Erythroblast (primary cell): ENCODE measurements around the gene PRSS8.

ENCODE experiments used
- GATA1 ChIP-seq: IDR thresholded peaks from 2 replicates; pipeline ENCODE4 v1.6.1; 2011; ENCODE audit warnings: low read depth, mild to moderate bottlenecking, control low read depth, low read length, moderate library complexity
- POLR2A ChIP-seq: IDR thresholded peaks from 2 replicates; pipeline ENCODE4 v1.6.1; 2011; ENCODE audit warnings: mild to moderate bottlenecking, low read length

- TF ChIP-seq POLR2A, result no peak
- TF ChIP-seq GATA1, result no peak
These were observed 49.0 kb downstream of the PRSS8 start for GRCh38 chr16:31086629-31086906.
